Measurements from ENCODE around the gene LRBA. TPM values are rescaled to one million over a fixed set of nuclear protein-coding genes. Genes with fewer than 3 reads are reported as not detected.
A peak's percentile ranks its signal among the peaks of the same experiment; 100 is the strongest.
"Not testable (repeated sequence)": the region's sequence is repeated elsewhere in the genome, so short reads cannot be mapped to it uniquely, and the experiment has no call there.

The LRBA gene
- total RNA-seq, 3 donors from 2014 or later (not counting 1 experiment from before 2014, with no cell fraction given) = 72.1 to 87.6 (median 83.1) TPM

- peaks cover 44% of the 10 kb centered on the region for H3K36me3 ChIP-seq (ENCODE audit: control insufficient read depth, insufficient read depth, low read length)
- H3K4me1 ChIP-seq (ENCODE audit: control insufficient read depth, insufficient read depth, low read length); ATAC-seq; DNase-seq; H3K9me3 Mint-ChIP-seq; H3K9me3 ChIP-seq (ENCODE audit: control insufficient read depth, insufficient read depth, low read length); H3K27ac Mint-ChIP-seq; H3K27me3 Mint-ChIP-seq (ENCODE audit: low read depth in 2 of 2); intact Hi-C loops (cut with micrococcal nuclease); H3K4me1 Mint-ChIP-seq; H3K4me3 Mint-ChIP-seq; H3K27ac ChIP-seq (ENCODE audit: low read length); H3K27me3 ChIP-seq (ENCODE audit: control insufficient read depth, insufficient read depth, low read length); H3K4me3 ChIP-seq (ENCODE audit: low read length): not testable (repeated sequence)
- 97% methylated on average over 3 of the region's 3 CpGs for WGBS (ENCODE audit: insufficient coverage)
- H3K36me3 Mint-ChIP-seq = peaks cover 13% of the 10 kb centered on the region
Observed at GRCh38 chr4:150918562-150918961, 96.5 kb downstream of the LRBA start.

- Mint-ChIP-seq H3K4me1 (peaks cover 18 to 19% of the 10 kb centered on the region in 2 donors), H3K4me3 (no peak overlapping the region), H3K27ac (no peak overlapping the region), H3K36me3 (peaks cover 59% of the 10 kb centered on the region), H3K9me3 (peaks cover 4 to 14% of the 10 kb centered on the region in 2 donors), H3K27me3 (ENCODE audit: low read depth in 2 of 2) (no peaks in the 10 kb centered on the region)
- no peaks in the 10 kb centered on the region for H3K27me3 ChIP-seq (ENCODE audit: control insufficient read depth, insufficient read depth, low read length)
- no CpG with 5 or more reads among the region's 1 CpG for WGBS (ENCODE audit: insufficient coverage)
- no peak overlapping the region for H3K4me3 ChIP-seq (ENCODE audit: low read length)
- ATAC-seq (no peak), DNase-seq (no peak)
- no peaks in the 10 kb centered on the region for H3K9me3 ChIP-seq (ENCODE audit: control insufficient read depth, insufficient read depth, low read length)
- TF ChIP-seq, protein P1, sequence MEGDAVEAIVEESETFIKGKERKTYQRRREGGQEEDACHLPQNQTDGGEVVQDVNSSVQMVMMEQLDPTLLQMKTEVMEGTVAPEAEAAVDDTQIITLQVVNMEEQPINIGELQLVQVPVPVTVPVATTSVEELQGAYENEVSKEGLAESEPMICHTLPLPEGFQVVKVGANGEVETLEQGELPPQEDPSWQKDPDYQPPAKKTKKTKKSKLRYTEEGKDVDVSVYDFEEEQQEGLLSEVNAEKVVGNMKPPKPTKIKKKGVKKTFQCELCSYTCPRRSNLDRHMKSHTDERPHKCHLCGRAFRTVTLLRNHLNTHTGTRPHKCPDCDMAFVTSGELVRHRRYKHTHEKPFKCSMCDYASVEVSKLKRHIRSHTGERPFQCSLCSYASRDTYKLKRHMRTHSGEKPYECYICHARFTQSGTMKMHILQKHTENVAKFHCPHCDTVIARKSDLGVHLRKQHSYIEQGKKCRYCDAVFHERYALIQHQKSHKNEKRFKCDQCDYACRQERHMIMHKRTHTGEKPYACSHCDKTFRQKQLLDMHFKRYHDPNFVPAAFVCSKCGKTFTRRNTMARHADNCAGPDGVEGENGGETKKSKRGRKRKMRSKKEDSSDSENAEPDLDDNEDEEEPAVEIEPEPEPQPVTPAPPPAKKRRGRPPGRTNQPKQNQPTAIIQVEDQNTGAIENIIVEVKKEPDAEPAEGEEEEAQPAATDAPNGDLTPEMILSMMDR (IDR thresholded peaks at IDR 0.05) = no peak
- H3K36me3 ChIP-seq (ENCODE audit: control insufficient read depth, insufficient read depth, low read length) = peaks cover 46% of the 10 kb centered on the region
- H3K27ac ChIP-seq (ENCODE audit: low read length) = no peak overlapping the region
- no peaks in the 10 kb centered on the region for H3K4me1 ChIP-seq (ENCODE audit: control insufficient read depth, insufficient read depth, low read length)
- intact Hi-C loops (cut with micrococcal nuclease) = no loop called here
Observed at GRCh38 chr4:150911326-150911725, 103.8 kb downstream of the LRBA start.

DNA sequence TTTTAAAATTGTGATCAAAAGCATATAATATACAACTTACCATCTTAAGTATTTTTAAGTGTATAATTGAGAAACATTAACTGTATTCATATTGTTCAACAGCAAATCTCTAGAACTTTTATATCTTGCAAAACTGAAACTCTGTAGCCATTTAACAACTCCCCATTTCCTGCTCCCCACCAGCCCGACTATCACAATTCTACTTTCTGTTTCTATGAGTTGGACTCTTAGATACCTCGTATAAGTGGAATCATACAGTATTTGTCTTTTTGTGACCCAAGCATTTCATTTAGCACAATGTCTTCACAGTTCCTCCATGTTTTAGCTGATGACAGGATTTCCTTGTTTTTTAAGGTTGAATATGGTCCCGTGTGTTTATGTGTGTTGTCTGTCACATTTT is 106.0 kb downstream of the LRBA start:
- 26% methylated on average over 2 of the region's 3 CpGs for WGBS (ENCODE audit: insufficient coverage)
- peaks cover 4 to 14% of the 10 kb centered on the region in 2 donors for H3K9me3 Mint-ChIP-seq
- Histone ChIP-seq H3K27ac (ENCODE audit: low read length) (peak overlapping the region; percentile 25), H3K36me3 (ENCODE audit: control insufficient read depth, insufficient read depth, low read length) (peaks cover 39% of the 10 kb centered on the region), H3K4me3 (ENCODE audit: low read length) (no peak overlapping the region), H3K4me1 (ENCODE audit: control insufficient read depth, insufficient read depth, low read length) (no peaks in the 10 kb centered on the region), H3K9me3 (ENCODE audit: control insufficient read depth, insufficient read depth, low read length) (no peaks in the 10 kb centered on the region), H3K27me3 (ENCODE audit: control insufficient read depth, insufficient read depth, low read length) (no peaks in the 10 kb centered on the region)
- H3K27me3 Mint-ChIP-seq (ENCODE audit: low read depth in 2 of 2) = no peaks in the 10 kb centered on the region
- H3K27ac Mint-ChIP-seq = peak overlapping the region; percentile 50 to 53
- H3K4me3 Mint-ChIP-seq = peak overlapping the region; percentile 65
- DNase-seq = peak in 1 of 2 donors; percentile 8
- TF ChIP-seq, protein P1 (IDR thresholded peaks at IDR 0.05) = no peak
- ATAC-seq = peak in 2 of 3 donors; percentile 55 to 71
- peaks cover 64% of the 10 kb centered on the region for H3K36me3 Mint-ChIP-seq
- peaks cover 18 to 19% of the 10 kb centered on the region in 2 donors for H3K4me1 Mint-ChIP-seq
- intact Hi-C loops (cut with micrococcal nuclease) = no loop called here

GRCh38 chr4:150906987-150907633 is 108.0 kb downstream of the LRBA start:
- H3K9me3 ChIP-seq (ENCODE audit: control insufficient read depth, insufficient read depth, low read length) = no peaks in the 10 kb centered on the region
- H3K9me3 Mint-ChIP-seq = peaks cover 2 to 11% of the 10 kb centered on the region in 2 donors

More at GRCh38 chr4:150906987-150907633, 108.0 kb downstream of the LRBA start:
- DNase-seq (no peak), ATAC-seq (no peak)
- 92% methylated on average over 2 of the region's 3 CpGs for WGBS (ENCODE audit: insufficient coverage)
- Mint-ChIP-seq H3K27me3 (ENCODE audit: low read depth in 2 of 2) (no peaks in the 10 kb centered on the region), H3K36me3 (peaks cover 47% of the 10 kb centered on the region), H3K27ac (peak overlapping the region; percentile 40 to 58), H3K4me3 (no peak overlapping the region), H3K4me1 (peaks cover 19 to 23% of the 10 kb centered on the region in 2 donors)
- H3K27me3 ChIP-seq (ENCODE audit: control insufficient read depth, insufficient read depth, low read length) = no peaks in the 10 kb centered on the region
- TF ChIP-seq, protein P1 (IDR thresholded peaks at IDR 0.05) = no peak
- H3K4me3 ChIP-seq (ENCODE audit: low read length) = no peak overlapping the region
- no peaks in the 10 kb centered on the region for H3K4me1 ChIP-seq (ENCODE audit: control insufficient read depth, insufficient read depth, low read length)
- H3K36me3 ChIP-seq (ENCODE audit: control insufficient read depth, insufficient read depth, low read length) = peaks cover 39% of the 10 kb centered on the region
- H3K27ac ChIP-seq (ENCODE audit: low read length) = no peak overlapping the region
- intact Hi-C loops (cut with micrococcal nuclease) = no loop called here

All from natural killer cell (primary cell).